Heart left ventricle (tissue), 16 donors: Measurements from ENCODE around the gene PEPD. TPM values are rescaled to one million over a fixed set of nuclear protein-coding genes. Genes with fewer than 3 reads are reported as not detected.

ENCODE experiments used
- ATAC-seq, 4 donors: fragments of 200-7000 bp; cut with Tn5 transposase; one replicate each; pipeline ENCODE4 v1.9.1; 2020 to 2022; ENCODE audit warnings: moderate library complexity in 4 of 4, mild to moderate bottlenecking in 3 of 4, moderate number of reproducible peaks in 1 of 4
- DNase-seq, 5 donors: peaks; one replicate each; pipeline ENCODE4 v3.0.0-alpha.2; 2020
- H3K27ac ChIP-seq, 12 donors: fragments of 200-600 bp; sonication (generic) in 4 of 12; one replicate each; pipeline versions ENCODE4 v1.5.0 to v1.8.0; 2016 to 2022; ENCODE audit warnings: mild to moderate bottlenecking in 2 of 12
- H3K27me3 ChIP-seq, 9 donors: fragments of 200-600 bp; sonication (generic) in 2 of 9; one replicate each; pipeline versions ENCODE4 v1.5.1 to v1.8.0; 2016 to 2022; ENCODE audit warnings: mild to moderate bottlenecking in 3 of 9
- H3K36me3 ChIP-seq, 9 donors: fragments of 200-600 bp; sonication (generic) in 2 of 9; one replicate each; pipeline versions ENCODE4 v1.5.0 to v1.8.0; 2018 to 2022; ENCODE audit warnings: mild to moderate bottlenecking in 2 of 9
- H3K4me1 ChIP-seq, 12 donors: fragments of 200-600 bp; sonication (generic) in 4 of 12; one replicate each; pipeline versions ENCODE4 v1.5.0 to v1.8.0; 2016 to 2022; ENCODE audit warnings: mild to moderate bottlenecking in 3 of 12
- H3K4me3 ChIP-seq, 12 donors: fragments of 200-600 bp; sonication (generic) in 4 of 12; one replicate each; pipeline versions ENCODE4 v1.5.0 to v1.8.0; 2017 to 2022; ENCODE audit warnings: mild to moderate bottlenecking in 9 of 12, moderate library complexity in 4 of 12
- H3K9me3 ChIP-seq, 12 donors: fragments of 200-600 bp; sonication (generic) in 4 of 12; one replicate each; pipeline versions ENCODE4 v1.5.0 to v1.8.0; 2016 to 2022; ENCODE audit warnings: mild to moderate bottlenecking in 1 of 12
- POLR2A ChIP-seq, 2 donors: fragments of 450-650 bp; IDR thresholded peaks; one replicate each; pipeline ENCODE4 v1.6.1; 2017; ENCODE audit warnings: antibody characterized with exemption in 2 of 2, mild to moderate bottlenecking in 2 of 2, moderate library complexity in 2 of 2
- WGBS, 4 donors: extraction: QIAGEN DNeasy Blood & Tissue Kit in 2 of 4; methylation state at CpG; one replicate each; pipeline versions ENCODE4 v1.1.5 to v1.1.7; 2013 to 2018; 5-methylcytosine and 5-hydroxymethylcytosine counted together
- intact Hi-C, 10 donors: fragments of 100-400 bp; cut with DNase I; formaldehyde crosslinking; loops; one replicate each; pipeline versions ENCODE4 v1.11.1 to v1.14.2; 2022
- polyA plus RNA-seq, 2 donors: library from polyadenylated mRNA; stranded (reverse); fragments of 200-250 nt; gene quantifications; one replicate each; pipeline ENCODE4 v1.2.3, GENCODE V29; 2013
- total RNA-seq, 9 donors: library from RNA; depleted of rRNA in 2 of 9; stranded (reverse); fragments of >200 nt in 2 of 9; fragmentation: NEBNext Ultra II Directional in 3 of 9; extraction: Animal tissue kit (Norgen Biotek cat#: 25700) in 3 of 9; gene quantifications; one replicate each; pipeline versions ENCODE4 v1.1.0 to v1.2.4, GENCODE V29; 2016 to 2023
- TF ChIP-seq, protein P1 (sequence below), 12 donors: fragments of 200-600 bp; sonication (generic) in 4 of 12; IDR thresholded peaks; one replicate each; pipeline versions ENCODE4 v1.5.0 to v1.8.0; 2018 to 2022; ENCODE audit warnings: antibody characterized with exemption in 12 of 12, mild to moderate bottlenecking in 5 of 12
- donor health status: ischemic (EF 13 %, LVEDD 7.1; RV severe dilation, severe dysfunction).
- donor health status: healthy with polysubstance abuse.
- donor health status: DM: no; HTN: yes; CAD: no.
- donor health status: DM: no; HTN: no; CAD: no.
- donor health status: ischemic (EF 25% LVEDD 6.9; RV normal size, moderate dysfunction).
- donor health status: ischemic (EF 25% LVEDD 5.7; RV mildly dilated, moderate dysfunction).
- donor health status: healthy.
- donor health status: DM: yes; HTN: yes; CAD: no.
- donor health status: ischemic (EF 35%, LVEDD 5.7; RV mildly dilated, moderate dysfunction).
- donor health status: nonischemic (EF 11% LVEDD 7.7; RV severe dilation, severe dysfunction).
- donor health status: DM: yes; HTN: yes; CAD: no.
- donor health status: PGD.
- donor health status: ischemic (EF 29% LVEDD 5.4; RV normal size, mild dysfunction).
- donor health status: nonischemic (EF 23%, LVEDD 6.1; RV moderate dilation, normal function).

The PEPD gene
- total and polyA plus RNA-seq, 11 donors, result 19.4 to 45.7 (median 29.9) TPM

- Histone ChIP-seq H3K4me3 (no peak overlapping the region), H3K27ac (no peak overlapping the region), H3K4me1 (no peaks in the 10 kb centered on the region), H3K36me3 (no peaks in the 10 kb centered on the region), H3K27me3 (peaks cover 0 to 52% (median 7%) of the 10 kb centered on the region in 9 donors), H3K9me3 (no peaks in the 10 kb centered on the region)
- 66 to 73% (median 71%) methylated on average over 2 of the region's 2 CpGs for WGBS, 4 donors
- DNase-seq (no peak), ATAC-seq (no peak)
- TF ChIP-seq, protein P1, sequence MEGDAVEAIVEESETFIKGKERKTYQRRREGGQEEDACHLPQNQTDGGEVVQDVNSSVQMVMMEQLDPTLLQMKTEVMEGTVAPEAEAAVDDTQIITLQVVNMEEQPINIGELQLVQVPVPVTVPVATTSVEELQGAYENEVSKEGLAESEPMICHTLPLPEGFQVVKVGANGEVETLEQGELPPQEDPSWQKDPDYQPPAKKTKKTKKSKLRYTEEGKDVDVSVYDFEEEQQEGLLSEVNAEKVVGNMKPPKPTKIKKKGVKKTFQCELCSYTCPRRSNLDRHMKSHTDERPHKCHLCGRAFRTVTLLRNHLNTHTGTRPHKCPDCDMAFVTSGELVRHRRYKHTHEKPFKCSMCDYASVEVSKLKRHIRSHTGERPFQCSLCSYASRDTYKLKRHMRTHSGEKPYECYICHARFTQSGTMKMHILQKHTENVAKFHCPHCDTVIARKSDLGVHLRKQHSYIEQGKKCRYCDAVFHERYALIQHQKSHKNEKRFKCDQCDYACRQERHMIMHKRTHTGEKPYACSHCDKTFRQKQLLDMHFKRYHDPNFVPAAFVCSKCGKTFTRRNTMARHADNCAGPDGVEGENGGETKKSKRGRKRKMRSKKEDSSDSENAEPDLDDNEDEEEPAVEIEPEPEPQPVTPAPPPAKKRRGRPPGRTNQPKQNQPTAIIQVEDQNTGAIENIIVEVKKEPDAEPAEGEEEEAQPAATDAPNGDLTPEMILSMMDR (IDR thresholded peaks at IDR 0.05), result no peak
- no peak for TF ChIP-seq POLR2A (IDR thresholded peaks at IDR 0.05)
- intact Hi-C loops, result no loop called here
Observed at GRCh38 chr19:33528404-33528803, 6.8 kb upstream of the PEPD start.

DNA sequence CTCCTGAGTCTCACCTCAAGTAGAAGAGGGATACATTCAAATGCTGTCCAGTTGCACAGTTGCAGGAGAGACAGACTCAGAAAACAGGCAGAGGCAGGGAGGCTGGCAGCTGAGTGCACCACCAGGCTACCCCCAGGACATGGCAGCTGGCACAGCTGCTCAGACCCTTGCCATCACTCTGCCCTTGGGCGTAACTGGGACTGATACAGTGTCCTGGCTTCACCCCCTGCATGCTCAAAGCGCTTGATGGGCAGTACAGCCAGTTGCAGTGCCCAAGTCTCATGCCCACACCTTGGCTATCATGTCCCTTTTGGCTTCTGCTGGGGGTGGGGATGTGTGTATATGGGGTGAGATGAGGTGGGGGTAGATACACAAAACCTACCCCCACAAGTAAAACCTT is 5.5 kb upstream of the PEPD start:
- DNase-seq, result no peak
- no peak for TF ChIP-seq POLR2A (IDR thresholded peaks at IDR 0.05)
- TF ChIP-seq, protein P1 (IDR thresholded peaks at IDR 0.05), result no peak
- intact Hi-C loops, result no loop called here

GRCh38 chr19:33524024-33524664 is 2.6 kb upstream of the PEPD start:
- DNase-seq (peak in 1 of 5 donors; percentile 15), ATAC-seq (no peak)
- 68 to 73% (median 70%) methylated on average over 14 to 17 of the region's 17 CpGs for WGBS, 4 donors
- Histone ChIP-seq H3K4me1 (peaks cover 0 to 18% (median 14%) of the 10 kb centered on the region in 12 donors), H3K27ac (no peak overlapping the region), H3K27me3 (peaks cover 0 to 25% (median 7%) of the 10 kb centered on the region in 9 donors), H3K36me3 (no peaks in the 10 kb centered on the region), H3K4me3 (no peak overlapping the region), H3K9me3 (no peaks in the 10 kb centered on the region)
- TF ChIP-seq, protein P1 (IDR thresholded peaks at IDR 0.05), result no peak
- no peak for TF ChIP-seq POLR2A (IDR thresholded peaks at IDR 0.05)
- intact Hi-C loops, result no loop called here

More for the DNA sequence above, 5.5 kb upstream of the PEPD start:
- ATAC-seq, result no peak
- Histone ChIP-seq H3K4me1 (peaks cover 0 to 7% (median 5%) of the 10 kb centered on the region in 12 donors), H3K27ac (no peak overlapping the region), H3K4me3 (no peak overlapping the region), H3K27me3 (peaks cover 0 to 47% (median 7%) of the 10 kb centered on the region in 9 donors), H3K36me3 (no peaks in the 10 kb centered on the region), H3K9me3 (no peaks in the 10 kb centered on the region)
- 62 to 100% (median 75%) methylated on average over 1 to 2 of the region's 2 CpGs for WGBS, 4 donors

DNA sequence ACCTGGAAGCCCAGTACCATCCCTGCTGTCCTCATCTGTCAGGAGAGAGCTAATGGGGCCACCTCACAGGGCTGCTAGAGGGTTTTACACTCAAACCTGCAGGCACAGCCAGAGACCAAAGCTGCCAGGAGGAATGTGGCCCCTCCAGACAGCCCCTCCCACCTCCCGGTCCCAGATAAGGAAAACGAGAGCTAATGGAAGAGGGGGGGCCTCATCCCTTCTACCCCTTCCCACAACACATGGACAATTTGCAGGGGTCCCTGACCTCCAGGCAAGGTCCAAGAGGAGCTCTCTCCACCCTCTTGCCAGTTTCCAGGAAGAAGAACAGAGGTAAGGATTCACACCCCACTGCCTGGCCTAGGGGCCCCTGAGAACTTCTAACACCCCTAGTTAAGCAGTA is 1.6 kb upstream of the PEPD start:
- Histone ChIP-seq H3K27me3 (peaks cover 0 to 17% (median 2%) of the 10 kb centered on the region in 9 donors), H3K4me3 (no peak overlapping the region), H3K4me1 (peaks cover 0 to 18% (median 14%) of the 10 kb centered on the region in 12 donors), H3K36me3 (no peaks in the 10 kb centered on the region), H3K27ac (no peak overlapping the region), H3K9me3 (no peaks in the 10 kb centered on the region)
- no peak for TF ChIP-seq POLR2A (IDR thresholded peaks at IDR 0.05)
- TF ChIP-seq, protein P1 (IDR thresholded peaks at IDR 0.05), result no peak
- 24 to 44% (median 39%) methylated on average over 2 of the region's 2 CpGs for whole genome bisulfite sequencing, 4 donors
- ATAC-seq (no peak), DNase-seq (no peak)
- intact Hi-C loops, result no loop called here
